ENCODE data around the gene AATF. TPM values are rescaled to one million over a fixed set of nuclear protein-coding genes. Genes with fewer than 3 reads are reported as not detected.

AATF gene
- total and polyA plus RNA-seq, 2 of the 8 experiments (the other 6 are each of a cell fraction or from before 2014, with no cell fraction given) = 20.1 to 62.8 TPM

GRCh38 chr17:37059493-37059892 lies 110.7 kb downstream of the AATF start:
- H2BK15ac ChIP-seq (ENCODE audit: low read length) = no peak overlapping the region
- ChIA-PET CTCF (ENCODE audit: partially characterized antibody) (interaction anchor here (0.6 to 1.6 kb wide), 7 partner anchors 10 to 430 kb away, joined by 3 to 10 read pairs (median 3); no protein-coding TSS in a partner anchor), POLR2A (ENCODE audit: partially characterized antibody) (interaction anchor here (0.8 kb wide), 1 partner anchor 23 kb away, joined by 3 read pairs; no protein-coding TSS in a partner anchor)
- no peaks in the 10 kb centered on the region for H3K9me3 ChIP-seq (ENCODE audit: insufficient read depth in 2 of 2, low read depth in 1 of 2, low read length in 1 of 2)
- no peak overlapping the region for H4K91ac ChIP-seq (replicated peaks; ENCODE audit: insufficient read length, low read length)
- no peak overlapping the region for H3K9ac ChIP-seq (replicated peaks in 1 of 4; ENCODE audit: extremely low read depth in 1 of 4, low read depth in 3 of 4, low read length in 3 of 4)
- no peak for DNase-seq (ENCODE audit: low read depth in 1 of 2, low spot score in 2 of 2)
- no peaks in the 10 kb centered on the region for H3K23me2 ChIP-seq (ENCODE audit: low read depth, low read length)
- H3K79me1 ChIP-seq (ENCODE audit: low read depth, low read length) = no peaks in the 10 kb centered on the region
- no peak overlapping the region for H3K4me2 ChIP-seq (ENCODE audit: insufficient read depth in 1 of 2, low read depth in 2 of 2, low read length in 2 of 2)
- H3K18ac ChIP-seq (ENCODE audit: extremely low read depth, low read length) = no peak overlapping the region; the same call in 1 of the 2 replicates
- no peak overlapping the region for H4K5ac ChIP-seq (ENCODE audit: insufficient read length, low read depth, low read length)
- H2AFZ ChIP-seq (ENCODE audit: low read length) = no peak overlapping the region
- no peaks in the 10 kb centered on the region for H4K20me1 ChIP-seq (replicated peaks in 1 of 2; ENCODE audit: control insufficient read depth in 1 of 2, insufficient read depth in 2 of 2, low read length in 2 of 2)
- H3K4me1 ChIP-seq (replicated peaks in 1 of 4; ENCODE audit: control insufficient read depth in 3 of 4, insufficient read depth in 4 of 4, low read length in 3 of 4) = peaks cover 3 to 17% (median 4%) of the 10 kb centered on the region in 4 experiments
- no peak overlapping the region for H2BK20ac ChIP-seq (ENCODE audit: low read length)
- no peak overlapping the region for H3K14ac ChIP-seq (ENCODE audit: insufficient read length)
- H3K27ac ChIP-seq (ENCODE audit: low read depth, low read length) = no peak overlapping the region
- no peaks in the 10 kb centered on the region for H3K79me2 ChIP-seq (ENCODE audit: control insufficient read depth in 1 of 2, insufficient read depth in 2 of 2, low read length in 2 of 2)
- 89% methylated on average over 3 of the region's 3 CpGs; no CpG with 5 or more reads in 1 of the 2 experiments for WGBS, 2 experiments (ENCODE audit: extremely low coverage in 1 of 2, insufficient coverage in 1 of 2, insufficient read length in 1 of 2, insufficient replicate concordance in 2 of 2, low coverage in 1 of 2, low lambda C conversion rate in 2 of 2, missing lambda C conversion rate in 1 of 2)
- no peak overlapping the region for H4K8ac ChIP-seq (ENCODE audit: extremely low read depth, insufficient read depth, low read length)
- H3K23ac ChIP-seq (ENCODE audit: insufficient read length) = no peak overlapping the region
- H2BK5ac ChIP-seq (ENCODE audit: low read depth, low read length) = no peak overlapping the region
- no peaks in the 10 kb centered on the region for H3K27me3 ChIP-seq (replicated peaks in 1 of 4; ENCODE audit: control insufficient read depth in 3 of 4, extremely low read depth in 1 of 4, insufficient read depth in 3 of 4, low read length in 3 of 4)
- no peak overlapping the region for H3K56ac ChIP-seq (replicated peaks; ENCODE audit: insufficient read length, low read depth, low read length)
- H2AK5ac ChIP-seq (ENCODE audit: low read depth, low read length) = no peak overlapping the region
- H2BK120ac ChIP-seq (replicated peaks; ENCODE audit: low read depth, low read length) = no peak overlapping the region
- H2BK12ac ChIP-seq (ENCODE audit: low read depth, low read length) = no peak overlapping the region
- FAIRE-seq = no peak
- H3K4me3 ChIP-seq (ENCODE audit: extremely low read depth in 1 of 4, insufficient read depth in 2 of 4, low read depth in 3 of 4, low read length in 4 of 4) = no peak overlapping the region
- peaks cover 0 to 5% (median 0%) of the 10 kb centered on the region in 4 experiments; a peak in 3 of 8 replicates for H3K36me3 ChIP-seq (ENCODE audit: control insufficient read depth in 2 of 4, insufficient read depth in 4 of 4, low read length in 3 of 4)
- no peak overlapping the region for H3K4ac ChIP-seq (replicated peaks; ENCODE audit: insufficient read length, low read depth, low read length)
- TF ChIP-seq EP300 (IDR thresholded peaks at IDR 0.05; ENCODE audit: borderline replicate concordance in 1 of 2, low read depth in 2 of 2, low read length in 2 of 2) = no peak

Data from H1 (cell line).